EL (cell line): ENCODE results near the gene PLEKHM3.
"Not testable (repeated sequence)": the region's sequence is repeated elsewhere in the genome, so short reads cannot be mapped to it uniquely, and the experiment has no call there.

ENCODE experiments used
- DNase-seq: peaks from one replicate; pipeline ENCODE4 v3.0.0-alpha.2; 2016

The PLEKHM3 gene

GRCh38 chr2:207819021-207819797 lies 206.1 kb downstream of the PLEKHM3 start:
- DNase-seq, result no peak

GRCh38 chr2:207816546-207816945 lies 208.8 kb downstream of the PLEKHM3 start:
- no peak for DNase-seq

- DNase-seq, result no peak
Observed at GRCh38 chr2:207815254-207815653, 210.1 kb downstream of the PLEKHM3 start.

DNA sequence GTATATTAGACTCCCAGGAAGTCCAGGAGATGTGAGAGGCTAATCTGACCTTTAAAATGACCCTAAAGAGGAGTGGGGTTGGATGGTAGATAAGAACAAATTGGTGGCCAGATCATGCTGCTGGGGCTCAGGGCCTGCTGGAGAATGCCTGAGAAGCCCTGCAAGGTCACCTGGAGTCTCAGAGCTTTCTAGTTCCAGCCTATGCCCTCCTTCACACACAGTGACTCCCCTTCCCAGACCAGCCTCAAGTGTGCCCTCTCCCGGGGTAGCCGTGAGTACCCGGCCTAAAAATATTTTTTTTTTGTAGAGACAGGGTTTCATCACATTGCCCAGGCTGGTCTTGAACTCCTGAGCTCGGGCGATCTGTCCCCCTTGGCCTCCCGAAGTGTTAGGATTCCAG lies 211.4 kb downstream of the PLEKHM3 start:
- no peak for DNase-seq

- no peak for DNase-seq
Observed at GRCh38 chr2:207813221-207813916, 212.0 kb downstream of the PLEKHM3 start.

DNA sequence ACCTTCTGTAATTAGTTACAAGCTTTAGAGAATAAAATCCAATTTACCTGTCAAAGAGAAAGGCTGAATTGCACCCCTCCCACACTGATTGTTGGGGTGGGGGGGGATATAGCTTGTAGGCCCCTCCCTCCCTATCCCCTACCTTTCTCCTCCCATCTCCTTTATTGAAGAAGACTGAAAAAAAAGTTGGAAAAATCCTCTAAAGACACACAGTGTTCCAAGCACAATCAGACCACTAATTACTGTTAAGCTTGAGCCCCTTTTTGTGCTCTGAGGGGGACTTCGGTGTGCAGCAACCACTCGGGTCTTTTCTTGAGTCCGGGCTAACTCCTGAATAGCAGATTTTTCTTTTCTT lies 212.6 kb downstream of the PLEKHM3 start:
- DNase-seq, result no peak

- DNase-seq, result no peak
Observed at GRCh38 chr2:207812058-207812725, 213.1 kb downstream of the PLEKHM3 start.

GRCh38 chr2:207811658-207812057 lies 213.7 kb downstream of the PLEKHM3 start:
- not testable (repeated sequence) for DNase-seq

- DNase-seq, result no peak
Observed at GRCh38 chr2:207810200-207810788, 215.0 kb downstream of the PLEKHM3 start.

GRCh38 chr2:207808119-207808518 lies 217.2 kb downstream of the PLEKHM3 start:
- DNase-seq, result no peak

- peak; percentile 13 for DNase-seq
Observed at GRCh38 chr2:207807516-207807915, 217.8 kb downstream of the PLEKHM3 start.

DNA sequence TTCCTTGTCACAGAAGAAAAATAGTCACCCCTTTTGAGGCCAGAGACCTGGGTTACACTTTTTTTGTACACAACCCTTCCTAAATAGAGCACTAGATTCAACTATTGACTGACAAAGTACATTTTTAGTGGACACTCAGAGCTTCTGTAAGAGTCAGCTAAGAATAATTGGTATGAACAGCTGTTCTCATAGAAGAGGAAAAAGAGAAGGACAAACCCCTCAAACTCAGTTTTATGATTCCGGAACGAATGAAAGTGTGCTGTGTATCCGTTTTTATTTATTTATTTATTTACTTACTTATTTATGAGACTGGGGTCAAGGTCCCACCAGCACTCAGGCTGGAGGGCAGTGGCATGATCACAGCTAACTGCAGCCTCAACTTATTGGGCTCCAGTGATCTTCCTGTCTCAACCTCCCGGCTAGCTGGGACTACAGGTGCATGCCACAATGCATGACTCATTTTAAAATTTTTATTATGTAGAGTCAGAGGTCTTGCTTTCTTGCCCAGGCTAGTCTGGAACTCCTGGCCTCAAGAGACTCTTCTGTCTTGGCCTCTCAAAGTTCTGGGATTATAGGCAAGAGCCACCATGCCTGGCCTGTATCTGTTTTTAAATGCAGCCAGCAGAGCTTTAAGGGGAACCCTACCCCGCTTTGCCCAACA lies 219.6 kb downstream of the PLEKHM3 start:
- DNase-seq, result peak; percentile 41

GRCh38 chr2:207802650-207803049 lies 222.7 kb downstream of the PLEKHM3 start:
- no peak for DNase-seq

DNA sequence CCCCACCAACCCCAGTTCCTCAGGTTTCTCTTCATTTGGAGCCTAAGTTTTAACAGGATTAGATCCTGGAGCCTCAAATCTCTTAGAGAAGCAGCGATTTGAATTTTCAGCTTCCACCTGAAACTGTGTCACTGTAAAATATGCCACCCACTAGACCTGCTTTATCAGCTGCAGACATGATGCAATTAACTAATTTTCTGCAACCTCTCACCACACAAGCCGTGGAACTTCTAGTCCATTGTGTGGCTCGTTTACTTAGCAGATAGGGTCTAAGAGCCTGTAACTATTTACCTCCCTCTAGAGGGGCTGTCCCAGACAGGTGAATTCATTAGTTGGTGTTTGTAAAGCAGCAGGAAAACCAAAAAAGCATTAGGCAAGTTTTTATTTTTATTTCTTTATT lies 224.1 kb downstream of the PLEKHM3 start:
- no peak for DNase-seq

DNA sequence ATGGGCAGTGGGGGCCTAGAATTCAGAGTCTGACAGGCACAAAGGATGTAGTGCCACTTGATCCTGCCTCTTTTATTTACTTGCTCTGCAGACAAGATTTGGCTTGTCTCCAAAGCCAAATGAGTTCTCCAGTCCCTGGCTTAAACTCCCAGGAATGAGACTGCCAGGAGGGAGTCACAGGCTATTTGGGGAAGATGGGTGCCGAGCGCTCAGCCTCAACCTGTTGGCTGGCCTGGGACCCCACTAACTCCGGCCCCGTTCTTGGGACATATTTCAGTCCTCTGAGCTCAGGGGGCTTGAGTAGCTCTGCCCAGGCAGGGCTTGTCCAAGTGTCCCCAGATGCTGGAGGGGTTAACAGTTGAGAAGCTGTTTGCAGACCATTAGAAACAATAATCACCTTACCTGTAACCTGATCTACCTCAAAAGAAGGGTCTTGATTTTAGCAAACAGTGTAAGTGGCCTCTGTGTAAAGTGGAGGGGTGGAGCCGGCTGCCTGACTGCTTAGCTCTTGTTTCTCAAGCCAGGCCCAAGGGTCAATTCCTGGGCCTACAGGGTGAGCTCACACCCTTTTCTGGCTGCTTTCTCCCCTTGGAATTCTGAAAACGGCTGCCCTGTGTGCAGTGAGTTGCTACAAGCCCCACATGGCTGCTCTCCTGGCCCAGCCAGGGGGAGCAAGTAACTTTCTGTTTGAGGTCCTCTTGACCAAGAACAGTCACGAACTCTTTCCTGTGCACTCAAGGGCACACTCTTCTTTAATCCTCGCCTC lies 228.6 kb downstream of the PLEKHM3 start:
- peak; percentile 14 for DNase-seq

- peak; percentile 67 for DNase-seq
Observed at GRCh38 chr2:207792244-207792785, 233.0 kb downstream of the PLEKHM3 start.

GRCh38 chr2:207791579-207792243 lies 233.6 kb downstream of the PLEKHM3 start:
- DNase-seq, result no peak

DNA sequence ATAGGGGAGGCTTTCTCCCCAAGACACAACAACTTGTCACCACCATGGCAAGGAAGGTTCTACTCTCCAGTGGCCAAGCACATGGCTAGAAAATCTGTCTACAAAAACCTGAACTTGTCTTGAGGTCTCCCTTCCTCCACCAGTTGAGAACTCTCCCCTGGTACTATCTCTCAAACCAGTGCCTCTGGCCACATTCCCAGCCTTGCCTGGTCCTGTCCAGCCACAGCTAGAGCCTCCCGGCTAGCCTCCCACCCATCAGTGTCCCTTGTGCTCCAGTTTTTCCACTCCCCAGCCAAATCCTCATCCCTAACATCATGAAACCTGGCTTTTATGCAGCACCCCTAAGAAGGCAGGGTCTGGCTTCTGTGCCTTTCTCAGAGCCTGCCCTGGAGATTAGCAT lies 234.4 kb downstream of the PLEKHM3 start:
- DNase-seq, result no peak

GRCh38 chr2:207787800-207788199 lies 237.5 kb downstream of the PLEKHM3 start:
- no peak for DNase-seq

DNA sequence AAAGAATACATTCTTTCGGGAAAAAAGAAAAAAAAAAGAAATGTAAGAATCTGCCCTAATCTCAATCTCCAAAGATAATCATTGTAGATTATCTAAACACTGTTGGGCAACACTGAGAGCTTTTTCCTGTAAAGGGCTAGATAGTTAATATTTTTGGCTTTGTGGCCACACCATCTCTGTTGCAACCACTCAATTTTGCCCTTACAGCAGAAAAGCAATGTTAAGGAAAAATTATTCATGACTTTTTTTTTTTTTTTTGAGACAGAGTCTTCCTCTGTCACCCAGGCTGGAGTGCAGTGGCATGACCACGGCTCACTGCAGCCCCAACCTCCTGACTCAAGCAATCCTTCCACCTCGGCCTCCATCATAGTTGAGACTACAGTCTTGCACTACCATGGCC lies 238.3 kb downstream of the PLEKHM3 start:
- DNase-seq, result no peak

- DNase-seq, result no peak
Observed at GRCh38 chr2:207784898-207785297, 240.4 kb downstream of the PLEKHM3 start.
